Nephron (organoid): ENCODE results near the gene C9orf43.
"Not testable (repeated sequence)": the region's sequence is repeated elsewhere in the genome, so short reads cannot be mapped to it uniquely, and the experiment has no call there.

Experiments used
- H3K27ac Mint-ChIP-seq, 3 experiments: 2 replicates each; pipeline ENCODE4 v1.8.0; 2020; ENCODE audit warnings: mixed read lengths in 3 of 3, mild to moderate bottlenecking in 2 of 3, moderate library complexity in 1 of 3
- H3K27me3 Mint-ChIP-seq: 2 replicates; pipeline ENCODE4 v1.8.0; 2021; ENCODE audit warnings: low read depth, mild to moderate bottlenecking, moderate library complexity, mixed read lengths
- H3K36me3 Mint-ChIP-seq: 2 replicates; pipeline ENCODE4 v1.8.0; 2020; ENCODE audit warnings: low read depth, mixed read lengths
- H3K4me1 Mint-ChIP-seq: 2 replicates; pipeline ENCODE4 v1.8.0; 2020; ENCODE audit warnings: mixed read lengths
- H3K4me3 Mint-ChIP-seq, 3 experiments: 2 replicates each; pipeline ENCODE4 v1.8.0; 2020; ENCODE audit warnings: mild to moderate bottlenecking in 3 of 3, mixed read lengths in 3 of 3, moderate library complexity in 2 of 3
- H3K9me3 Mint-ChIP-seq: 2 replicates; pipeline ENCODE4 v1.8.0; 2020; ENCODE audit warnings: mixed read lengths
- TF ChIP-seq, protein P1 (sequence below), 3 experiments: fragments of 200-600 bp; sonication (generic); IDR thresholded peaks; one replicate each; pipeline ENCODE4 v1.5.0; 2021; ENCODE audit warnings: antibody characterized with exemption in 3 of 3; ENCODE audit not compliant: unreplicated experiment in 3 of 3

The C9orf43 gene

DNA sequence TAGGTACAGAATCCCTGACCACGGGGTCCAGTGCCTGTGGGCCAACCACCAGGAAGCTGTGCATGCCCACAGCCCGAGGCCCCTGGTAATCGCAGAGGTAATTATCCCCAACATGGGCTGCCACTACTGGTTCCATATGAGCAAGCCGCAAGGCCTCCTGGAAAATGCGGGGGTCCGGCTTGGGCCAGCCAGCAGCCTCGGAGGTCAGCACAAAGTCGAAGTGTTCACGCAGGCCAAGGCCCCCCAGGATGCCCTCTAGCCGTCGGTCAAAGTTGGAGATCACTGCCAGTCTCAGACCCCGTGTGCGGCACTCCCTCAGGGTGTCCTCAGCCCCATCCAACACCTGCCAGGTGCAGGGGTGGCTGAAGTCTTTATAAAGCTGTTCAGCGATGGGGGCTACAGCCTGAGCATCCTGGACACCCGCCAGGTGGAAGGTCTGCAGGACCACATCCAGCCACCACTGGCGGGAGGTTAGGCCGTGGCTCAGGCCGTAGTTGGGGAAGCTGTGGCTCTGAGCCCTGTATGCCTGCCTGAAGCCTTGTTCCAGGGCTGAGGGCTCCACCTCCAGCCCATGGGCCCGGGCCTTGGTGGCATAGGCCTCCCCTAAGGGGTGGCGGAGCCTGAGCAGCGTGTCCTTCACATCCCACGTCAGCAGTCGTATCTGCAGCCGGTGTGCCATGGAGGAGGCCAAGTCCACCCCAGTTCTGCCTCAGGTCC is 36.7 kb upstream of the C9orf43 start:
- no peaks in the 10 kb centered on the region for H3K9me3 Mint-ChIP-seq
- H3K4me3 Mint-ChIP-seq: peak overlapping the region in 1 of 3 experiments; percentile 76
- peak overlapping the region in 2 of 3 experiments; percentile 2 to 56 for H3K27ac Mint-ChIP-seq
- TF ChIP-seq, protein P1, sequence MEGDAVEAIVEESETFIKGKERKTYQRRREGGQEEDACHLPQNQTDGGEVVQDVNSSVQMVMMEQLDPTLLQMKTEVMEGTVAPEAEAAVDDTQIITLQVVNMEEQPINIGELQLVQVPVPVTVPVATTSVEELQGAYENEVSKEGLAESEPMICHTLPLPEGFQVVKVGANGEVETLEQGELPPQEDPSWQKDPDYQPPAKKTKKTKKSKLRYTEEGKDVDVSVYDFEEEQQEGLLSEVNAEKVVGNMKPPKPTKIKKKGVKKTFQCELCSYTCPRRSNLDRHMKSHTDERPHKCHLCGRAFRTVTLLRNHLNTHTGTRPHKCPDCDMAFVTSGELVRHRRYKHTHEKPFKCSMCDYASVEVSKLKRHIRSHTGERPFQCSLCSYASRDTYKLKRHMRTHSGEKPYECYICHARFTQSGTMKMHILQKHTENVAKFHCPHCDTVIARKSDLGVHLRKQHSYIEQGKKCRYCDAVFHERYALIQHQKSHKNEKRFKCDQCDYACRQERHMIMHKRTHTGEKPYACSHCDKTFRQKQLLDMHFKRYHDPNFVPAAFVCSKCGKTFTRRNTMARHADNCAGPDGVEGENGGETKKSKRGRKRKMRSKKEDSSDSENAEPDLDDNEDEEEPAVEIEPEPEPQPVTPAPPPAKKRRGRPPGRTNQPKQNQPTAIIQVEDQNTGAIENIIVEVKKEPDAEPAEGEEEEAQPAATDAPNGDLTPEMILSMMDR (IDR thresholded peaks at IDR 0.05; ENCODE audit: unreplicated experiment in 3 of 3): no peak
- peaks cover 4% of the 10 kb centered on the region for H3K27me3 Mint-ChIP-seq
- H3K36me3 Mint-ChIP-seq: peaks cover 10% of the 10 kb centered on the region
- peaks cover 8% of the 10 kb centered on the region for H3K4me1 Mint-ChIP-seq

DNA sequence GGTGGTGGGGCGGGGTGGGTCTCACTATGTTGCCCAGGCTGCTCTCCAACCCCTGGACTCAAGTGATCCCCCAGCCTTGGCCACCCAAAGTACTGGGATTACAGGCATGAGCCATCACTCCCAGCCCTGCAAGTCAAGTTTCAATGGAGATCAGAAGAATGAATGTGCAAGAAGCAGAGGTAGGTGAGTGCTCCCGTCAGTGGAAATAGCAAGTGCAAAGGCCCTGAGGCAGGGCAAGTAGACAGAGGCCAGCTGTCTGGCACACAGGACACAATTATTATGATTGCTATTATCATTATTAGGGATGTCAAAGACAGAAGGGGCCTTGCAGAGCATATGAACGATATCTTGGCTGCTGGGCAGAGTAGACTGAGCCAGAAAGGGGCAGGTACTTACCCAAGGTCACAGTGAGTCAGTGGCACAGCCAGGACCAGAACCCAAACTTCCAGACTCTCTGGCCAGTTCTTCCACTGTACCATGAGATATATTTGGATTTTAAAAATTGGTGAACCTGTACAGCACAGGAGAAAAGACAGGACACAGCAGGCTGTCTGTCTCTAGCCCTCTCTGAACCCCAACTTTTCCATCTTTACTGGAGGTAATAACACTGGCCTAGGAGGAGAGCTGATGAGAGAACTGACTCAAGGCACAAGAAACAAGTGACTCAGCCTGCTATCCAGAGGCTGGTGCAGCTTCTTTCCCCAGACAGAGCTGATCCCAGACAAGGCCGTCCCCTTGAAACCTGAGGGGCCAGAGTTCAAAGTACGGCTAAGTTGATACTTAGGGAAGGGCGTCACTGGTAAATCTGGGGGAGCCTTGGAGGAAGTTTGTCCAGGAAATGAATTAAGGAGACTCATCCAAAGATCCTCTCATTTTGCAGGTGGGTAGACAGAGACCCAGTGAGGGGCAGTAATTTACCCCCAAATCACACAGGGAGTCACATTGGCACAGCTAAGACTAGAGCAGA is 35.2 kb upstream of the C9orf43 start:
- no peaks in the 10 kb centered on the region for H3K9me3 Mint-ChIP-seq
- H3K4me3 Mint-ChIP-seq: peak overlapping the region; percentile 85 to 93 (median 93)
- H3K27ac Mint-ChIP-seq: peak overlapping the region in 2 of 3 experiments; percentile 54 to 88
- TF ChIP-seq, protein P1 (IDR thresholded peaks at IDR 0.05; ENCODE audit: unreplicated experiment in 3 of 3): no peak
- H3K36me3 Mint-ChIP-seq: peaks cover 10% of the 10 kb centered on the region
- peaks cover 20% of the 10 kb centered on the region for H3K4me1 Mint-ChIP-seq
- H3K27me3 Mint-ChIP-seq: no peaks in the 10 kb centered on the region

DNA sequence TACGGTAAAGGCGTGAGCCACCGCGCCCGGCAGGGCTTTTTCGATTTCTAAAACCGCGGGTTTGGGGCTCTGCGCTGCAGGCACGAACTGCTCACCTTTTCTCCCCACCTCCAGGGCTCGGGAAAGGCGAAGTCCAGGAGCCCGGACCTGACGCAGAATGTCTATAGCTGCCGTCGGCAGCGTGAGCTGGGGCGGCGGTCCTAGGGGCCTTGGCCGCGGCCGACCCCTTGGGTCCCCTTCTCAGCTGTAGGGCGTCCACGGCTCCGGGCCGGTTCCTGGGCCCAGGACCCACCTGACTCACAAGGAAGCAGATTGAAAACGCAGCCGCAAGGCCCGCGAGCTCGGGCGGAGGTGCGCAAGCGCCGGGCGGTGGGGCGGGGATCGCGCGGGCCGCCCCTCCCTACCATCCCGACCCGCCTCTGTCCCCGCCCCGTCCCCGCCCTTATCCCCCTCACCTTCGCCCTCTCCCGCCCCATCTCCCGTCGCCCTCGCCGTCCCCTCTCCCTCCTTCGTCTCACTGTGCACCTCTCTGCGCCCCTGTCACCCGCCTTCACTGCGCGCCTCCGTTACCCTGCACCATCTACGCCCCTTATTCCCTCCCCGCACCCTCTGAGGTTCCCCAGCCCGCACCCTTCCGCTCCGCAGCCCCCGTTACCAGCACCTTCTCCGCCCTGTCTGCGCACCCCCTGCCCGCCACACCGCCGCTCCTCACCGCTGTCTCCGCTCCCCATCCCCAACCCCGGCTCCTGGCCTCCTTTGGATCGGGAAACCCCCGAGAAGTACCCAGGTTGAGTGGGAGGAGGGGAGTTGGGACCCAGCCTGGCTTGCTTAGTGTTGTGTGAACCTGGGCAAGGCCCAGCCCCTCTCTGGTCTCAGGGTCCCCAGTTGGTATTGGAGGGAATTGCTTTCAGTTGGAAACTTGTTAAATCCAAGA is 33.6 kb upstream of the C9orf43 start, which contains the start of gene HDHD3:
TSS of gene HDHD3 (minus strand) at position 353 of the 934 bp plus-strand sequence. CDS start 2,632 bp downstream, outside the sequence.
- peaks cover 10% of the 10 kb centered on the region for H3K36me3 Mint-ChIP-seq
- H3K4me3 Mint-ChIP-seq: peak within 1 kb of the TSS; percentile 89 to 93 (median 93)
- peak within 1 kb of the TSS; percentile 73 to 94 (median 88) for H3K27ac Mint-ChIP-seq
- H3K4me1 Mint-ChIP-seq: peaks cover 20% of the 10 kb centered on the region
- no peaks in the 10 kb centered on the region for H3K27me3 Mint-ChIP-seq
- no peaks in the 10 kb centered on the region for H3K9me3 Mint-ChIP-seq
- TF ChIP-seq, protein P1 (IDR thresholded peaks at IDR 0.05; ENCODE audit: unreplicated experiment in 3 of 3): no peak

DNA sequence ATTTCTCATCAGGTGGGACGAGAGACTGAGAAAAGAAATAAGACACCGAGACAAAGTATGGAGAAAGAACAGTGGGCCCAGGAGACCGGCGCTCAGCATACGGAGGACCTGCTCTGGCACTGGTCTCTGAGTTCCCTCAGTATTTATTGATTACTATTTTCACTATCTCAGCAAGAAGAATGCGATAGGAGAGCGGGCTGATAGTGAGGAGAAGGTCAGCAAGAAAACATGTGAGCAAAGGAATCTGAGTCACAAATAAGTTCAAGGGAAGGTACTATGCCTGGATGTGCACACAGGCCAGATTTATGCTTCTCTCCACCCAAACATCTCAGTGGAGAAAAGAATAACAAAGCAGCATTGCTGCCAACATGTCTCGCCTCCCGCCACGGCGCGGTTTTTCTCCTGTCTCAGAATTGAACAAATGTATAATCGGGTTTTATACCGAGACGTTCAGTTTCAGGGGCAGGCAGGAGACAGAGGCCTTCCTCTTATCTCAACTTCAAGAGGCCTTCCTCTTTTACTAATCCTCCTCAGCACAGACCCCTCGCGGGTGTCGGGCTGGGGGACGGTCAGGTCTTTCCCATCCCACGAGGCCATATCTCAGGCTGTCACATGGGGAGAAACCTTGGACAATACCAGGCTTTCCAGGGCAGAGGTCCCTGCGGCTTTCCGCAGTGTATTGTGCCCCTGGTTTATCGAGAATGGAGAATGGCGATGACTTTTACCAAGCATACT is 31.3 kb upstream of the C9orf43 start:
- Mint-ChIP-seq H3K4me1 (peaks cover 20% of the 10 kb centered on the region), H3K27ac (peak overlapping the region; percentile 63 to 99 (median 90)), H3K4me3 (peak overlapping the region; percentile 0 to 50 (median 35))
- not testable (repeated sequence) for H3K36me3 Mint-ChIP-seq, H3K9me3 Mint-ChIP-seq, H3K27me3 Mint-ChIP-seq

DNA sequence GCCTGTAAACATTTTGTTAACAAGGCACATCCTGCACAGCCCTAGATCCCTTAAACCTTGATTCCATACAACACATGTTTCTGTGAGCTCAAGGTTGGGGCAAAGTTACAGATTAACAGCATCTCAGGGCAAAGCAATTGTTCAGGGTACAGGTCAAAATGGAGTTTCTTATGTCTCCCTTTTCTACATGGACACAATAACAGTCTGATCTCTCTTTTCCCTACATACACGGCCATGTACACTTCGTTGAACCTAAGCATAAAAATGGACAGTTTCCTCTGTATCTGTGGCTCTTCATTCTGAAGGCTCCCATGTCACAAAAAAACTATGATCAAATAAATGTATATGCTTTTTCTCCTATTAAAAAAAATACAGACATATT is 30.7 kb upstream of the C9orf43 start:
- H3K27ac Mint-ChIP-seq: peak overlapping the region; percentile 63 to 99 (median 90)
- peak overlapping the region in 2 of 3 experiments; percentile 35 to 37 for H3K4me3 Mint-ChIP-seq
- H3K9me3 Mint-ChIP-seq, H3K27me3 Mint-ChIP-seq, H3K36me3 Mint-ChIP-seq: not testable (repeated sequence)
- H3K4me1 Mint-ChIP-seq: peaks cover 20% of the 10 kb centered on the region

DNA sequence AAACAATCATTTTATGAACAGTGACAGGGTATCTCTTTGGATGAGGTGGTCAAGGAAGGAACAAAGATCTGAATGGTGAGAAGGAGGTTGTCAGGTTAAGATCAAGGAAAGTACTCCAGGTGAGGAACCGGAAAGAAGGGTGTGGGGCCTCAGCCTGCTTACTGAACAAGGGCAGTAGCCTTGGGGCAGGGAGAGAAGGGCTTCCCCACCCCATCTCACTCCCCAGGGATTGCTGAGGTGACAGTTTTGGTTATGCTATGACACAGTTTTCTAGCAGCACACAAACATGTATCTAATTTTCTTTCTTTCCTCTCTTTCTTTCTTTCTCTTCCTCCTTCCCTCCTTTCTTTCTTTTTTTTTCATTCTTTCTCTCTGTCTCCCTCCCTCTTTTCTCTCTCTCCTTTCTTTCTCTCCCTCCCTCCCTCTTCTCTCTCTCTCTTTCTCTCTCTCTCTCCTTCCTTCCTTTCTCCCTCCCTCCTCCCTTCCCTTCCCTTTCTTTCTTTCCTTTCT is 29.6 kb upstream of the C9orf43 start:
- Mint-ChIP-seq H3K36me3 (no peaks in the 10 kb centered on the region), H3K27me3 (no peaks in the 10 kb centered on the region), H3K9me3 (no peaks in the 10 kb centered on the region), H3K4me1 (peaks cover 14% of the 10 kb centered on the region), H3K4me3 (no peak overlapping the region), H3K27ac (peak overlapping the region in 2 of 3 experiments; percentile 35 to 99)
- TF ChIP-seq, protein P1 (IDR thresholded peaks at IDR 0.05; ENCODE audit: unreplicated experiment in 3 of 3): no peak

DNA sequence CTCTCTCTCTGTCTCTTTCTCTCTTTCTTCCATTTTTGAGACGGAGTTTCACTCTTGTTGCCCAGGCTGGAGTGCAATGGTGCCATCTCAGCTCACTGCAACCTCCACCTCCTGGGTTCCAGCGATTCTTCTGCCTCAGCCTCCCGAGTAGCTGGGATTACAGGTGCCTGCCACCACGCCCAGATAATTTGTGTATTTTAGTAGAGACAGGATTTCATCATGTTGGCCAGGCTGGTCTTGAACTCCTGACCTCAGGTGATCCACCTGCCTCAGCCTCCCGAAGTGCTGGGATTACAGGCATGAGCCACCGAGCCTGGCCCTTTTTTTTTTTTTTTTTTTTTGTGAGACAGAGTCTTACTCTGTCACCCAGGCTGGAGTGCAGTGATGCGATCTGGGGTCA is 29.1 kb upstream of the C9orf43 start:
- Mint-ChIP-seq H3K4me1 (peaks cover 14% of the 10 kb centered on the region), H3K27ac (peak overlapping the region in 2 of 3 experiments; percentile 86 to 99)
- not testable (repeated sequence) for H3K9me3 Mint-ChIP-seq, H3K27me3 Mint-ChIP-seq, H3K36me3 Mint-ChIP-seq, H3K4me3 Mint-ChIP-seq
